Measurements from ENCODE around the gene LPCAT2. TPM values are rescaled to one million over a fixed set of nuclear protein-coding genes. Genes with fewer than 3 reads are reported as not detected.

LPCAT2 gene
- polyA plus RNA-seq, 1 donor from 2014 or later: 0.59 TPM

DNA sequence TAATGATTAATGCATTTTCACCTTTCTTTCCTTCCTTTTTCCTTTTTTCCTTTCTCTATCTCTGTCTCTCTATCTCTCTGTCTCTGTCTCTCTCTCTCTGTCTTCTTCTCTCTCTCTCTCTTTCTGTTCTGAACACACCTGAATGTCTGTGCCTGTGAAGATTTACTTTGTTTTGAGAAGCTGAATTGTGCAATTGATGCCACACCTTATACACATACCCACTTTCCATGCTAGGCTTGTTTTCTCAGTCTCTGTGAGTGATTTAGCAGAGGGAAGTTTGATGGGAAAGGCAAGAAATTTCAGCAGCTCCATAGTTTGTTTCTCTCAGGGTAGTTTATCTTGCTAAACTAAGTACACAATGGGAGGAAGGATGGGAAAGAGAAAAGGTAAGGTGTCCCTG lies 48.3 kb downstream of the LPCAT2 start:
- H3K9me2 ChIP-seq (ENCODE audit: insufficient read depth, low read length): no peaks in the 10 kb centered on the region
- H3K27me3 ChIP-seq (ENCODE audit: insufficient read depth, low read depth, low read length): no peaks in the 10 kb centered on the region
- H2AFZ ChIP-seq (ENCODE audit: low read depth, low read length): no peak overlapping the region
- H3F3A ChIP-seq (ENCODE audit: insufficient read depth, low read length, poor library complexity, severe bottlenecking): no peaks in the 10 kb centered on the region
- H3K36me3 ChIP-seq (ENCODE audit: insufficient read depth, low read length): no peaks in the 10 kb centered on the region
- H4K20me1 ChIP-seq (ENCODE audit: insufficient read depth): no peaks in the 10 kb centered on the region
- H3K27ac ChIP-seq (ENCODE audit: low read length): no peak overlapping the region
- H3K9me3 ChIP-seq (ENCODE audit: low read length): peaks cover 3% of the 10 kb centered on the region
- no peak for TF ChIP-seq RAD21 (conservative IDR thresholded peaks at IDR 0.05)
- TF ChIP-seq SMC3 (conservative IDR thresholded peaks at IDR 0.05; ENCODE audit: poor library complexity): no peak
- TF ChIP-seq EP300 (conservative IDR thresholded peaks at IDR 0.05; ENCODE audit: poor library complexity, severe bottlenecking): no peak
- TF ChIP-seq, protein P1, sequence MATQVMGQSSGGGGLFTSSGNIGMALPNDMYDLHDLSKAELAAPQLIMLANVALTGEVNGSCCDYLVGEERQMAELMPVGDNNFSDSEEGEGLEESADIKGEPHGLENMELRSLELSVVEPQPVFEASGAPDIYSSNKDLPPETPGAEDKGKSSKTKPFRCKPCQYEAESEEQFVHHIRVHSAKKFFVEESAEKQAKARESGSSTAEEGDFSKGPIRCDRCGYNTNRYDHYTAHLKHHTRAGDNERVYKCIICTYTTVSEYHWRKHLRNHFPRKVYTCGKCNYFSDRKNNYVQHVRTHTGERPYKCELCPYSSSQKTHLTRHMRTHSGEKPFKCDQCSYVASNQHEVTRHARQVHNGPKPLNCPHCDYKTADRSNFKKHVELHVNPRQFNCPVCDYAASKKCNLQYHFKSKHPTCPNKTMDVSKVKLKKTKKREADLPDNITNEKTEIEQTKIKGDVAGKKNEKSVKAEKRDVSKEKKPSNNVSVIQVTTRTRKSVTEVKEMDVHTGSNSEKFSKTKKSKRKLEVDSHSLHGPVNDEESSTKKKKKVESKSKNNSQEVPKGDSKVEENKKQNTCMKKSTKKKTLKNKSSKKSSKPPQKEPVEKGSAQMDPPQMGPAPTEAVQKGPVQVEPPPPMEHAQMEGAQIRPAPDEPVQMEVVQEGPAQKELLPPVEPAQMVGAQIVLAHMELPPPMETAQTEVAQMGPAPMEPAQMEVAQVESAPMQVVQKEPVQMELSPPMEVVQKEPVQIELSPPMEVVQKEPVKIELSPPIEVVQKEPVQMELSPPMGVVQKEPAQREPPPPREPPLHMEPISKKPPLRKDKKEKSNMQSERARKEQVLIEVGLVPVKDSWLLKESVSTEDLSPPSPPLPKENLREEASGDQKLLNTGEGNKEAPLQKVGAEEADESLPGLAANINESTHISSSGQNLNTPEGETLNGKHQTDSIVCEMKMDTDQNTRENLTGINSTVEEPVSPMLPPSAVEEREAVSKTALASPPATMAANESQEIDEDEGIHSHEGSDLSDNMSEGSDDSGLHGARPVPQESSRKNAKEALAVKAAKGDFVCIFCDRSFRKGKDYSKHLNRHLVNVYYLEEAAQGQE (IDR thresholded peaks at IDR 0.05; ENCODE audit: borderline replicate concordance): no peak
- TF ChIP-seq POLR2AphosphoS5 (IDR thresholded peaks at IDR 0.05): no peak
- H3K9ac ChIP-seq (ENCODE audit: low read length): no peak overlapping the region
- no peak overlapping the region for H3K4me3 ChIP-seq (ENCODE audit: low read length)
- H3K4me2 ChIP-seq (ENCODE audit: low read length): no peak overlapping the region
- no peaks in the 10 kb centered on the region for H3K79me2 ChIP-seq (replicated peaks; ENCODE audit: insufficient read depth, low read length)

DNA sequence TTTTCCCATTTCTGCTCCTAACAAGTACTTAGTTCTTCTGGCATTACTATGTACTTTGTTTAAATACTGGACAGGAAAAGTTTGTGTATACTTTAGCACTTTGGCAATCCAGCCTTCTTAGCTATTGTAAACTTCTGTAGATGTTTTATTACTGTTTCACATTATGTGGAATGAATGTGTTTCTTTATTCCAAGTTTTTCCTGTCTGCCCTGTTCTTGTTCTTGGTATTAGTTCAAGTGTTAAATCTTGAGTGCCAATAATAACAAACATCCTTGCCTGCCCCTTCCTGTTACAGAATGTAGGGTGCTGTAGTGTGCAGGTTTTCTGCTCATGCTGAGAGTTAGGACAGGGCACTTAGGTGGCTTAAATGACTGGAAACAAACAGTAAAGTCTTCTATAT lies 50.4 kb downstream of the LPCAT2 start:
- H4K20me1 ChIP-seq (ENCODE audit: insufficient read depth): no peaks in the 10 kb centered on the region
- H3K9me2 ChIP-seq (ENCODE audit: insufficient read depth, low read length): no peaks in the 10 kb centered on the region
- no peaks in the 10 kb centered on the region for H3K9me3 ChIP-seq (ENCODE audit: low read length)
- H3K4me3 ChIP-seq (ENCODE audit: low read length): no peak overlapping the region
- no peaks in the 10 kb centered on the region for H3K36me3 ChIP-seq (ENCODE audit: insufficient read depth, low read length)
- TF ChIP-seq EP300 (conservative IDR thresholded peaks at IDR 0.05; ENCODE audit: poor library complexity, severe bottlenecking) (no peak), RAD21 (conservative IDR thresholded peaks at IDR 0.05) (no peak), SMC3 (conservative IDR thresholded peaks at IDR 0.05; ENCODE audit: poor library complexity) (no peak), POLR2AphosphoS5 (IDR thresholded peaks at IDR 0.05) (no peak), TAF1 (IDR thresholded peaks at IDR 0.05; ENCODE audit: low read depth) (no peak), EZH2 (IDR thresholded peaks at IDR 0.05; ENCODE audit: borderline replicate concordance, insufficient read depth, low read length, poor library complexity, severe bottlenecking) (no peak), MXI1 (conservative IDR thresholded peaks at IDR 0.05; ENCODE audit: poor library complexity, severe bottlenecking) (no peak)
- TF ChIP-seq, protein P1 (IDR thresholded peaks at IDR 0.05; ENCODE audit: borderline replicate concordance): no peak
- TF ChIP-seq, protein P2, sequence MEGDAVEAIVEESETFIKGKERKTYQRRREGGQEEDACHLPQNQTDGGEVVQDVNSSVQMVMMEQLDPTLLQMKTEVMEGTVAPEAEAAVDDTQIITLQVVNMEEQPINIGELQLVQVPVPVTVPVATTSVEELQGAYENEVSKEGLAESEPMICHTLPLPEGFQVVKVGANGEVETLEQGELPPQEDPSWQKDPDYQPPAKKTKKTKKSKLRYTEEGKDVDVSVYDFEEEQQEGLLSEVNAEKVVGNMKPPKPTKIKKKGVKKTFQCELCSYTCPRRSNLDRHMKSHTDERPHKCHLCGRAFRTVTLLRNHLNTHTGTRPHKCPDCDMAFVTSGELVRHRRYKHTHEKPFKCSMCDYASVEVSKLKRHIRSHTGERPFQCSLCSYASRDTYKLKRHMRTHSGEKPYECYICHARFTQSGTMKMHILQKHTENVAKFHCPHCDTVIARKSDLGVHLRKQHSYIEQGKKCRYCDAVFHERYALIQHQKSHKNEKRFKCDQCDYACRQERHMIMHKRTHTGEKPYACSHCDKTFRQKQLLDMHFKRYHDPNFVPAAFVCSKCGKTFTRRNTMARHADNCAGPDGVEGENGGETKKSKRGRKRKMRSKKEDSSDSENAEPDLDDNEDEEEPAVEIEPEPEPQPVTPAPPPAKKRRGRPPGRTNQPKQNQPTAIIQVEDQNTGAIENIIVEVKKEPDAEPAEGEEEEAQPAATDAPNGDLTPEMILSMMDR (IDR thresholded peaks at IDR 0.05; ENCODE audit: poor library complexity, severe bottlenecking): no peak
- H3K79me2 ChIP-seq (replicated peaks; ENCODE audit: insufficient read depth, low read length): no peaks in the 10 kb centered on the region
- H3K4me2 ChIP-seq (ENCODE audit: low read length): no peak overlapping the region
- H3F3A ChIP-seq (ENCODE audit: insufficient read depth, low read length, poor library complexity, severe bottlenecking): no peaks in the 10 kb centered on the region
- no peaks in the 10 kb centered on the region for H3K27me3 ChIP-seq (ENCODE audit: insufficient read depth, low read depth, low read length)
- no peak overlapping the region for H3K9ac ChIP-seq (ENCODE audit: low read length)
- no peak overlapping the region for H2AFZ ChIP-seq (ENCODE audit: low read depth, low read length)
- no peak overlapping the region for H3K27ac ChIP-seq (ENCODE audit: low read length)

Measured in neural cell (in vitro differentiated cells).